Adrenal gland (tissue), 5 donors: ENCODE data around the gene CHRNA10.

Experiments
- POLR2A ChIP-seq, 2 donors: fragments of 450-650 bp; IDR thresholded peaks; one replicate each; pipeline ENCODE4 v1.6.1; 2017; ENCODE audit warnings: antibody characterized with exemption in 2 of 2, mild to moderate bottlenecking in 2 of 2, moderate library complexity in 1 of 2
- TF ChIP-seq, protein P1 (sequence below), 6 experiments: fragments of 450-650 bp in 4 of 6; fragments of 200-600 bp in 2 of 6; sonication (generic) in 1 of 6; IDR thresholded peaks; 1 replicate in 5 of 6; 2 replicates in 1 of 6; pipeline versions ENCODE4 v1.5.1 to v1.8.0; 2016 to 2021; ENCODE audit warnings: antibody characterized with exemption in 6 of 6, mild to moderate bottlenecking in 2 of 6, moderate library complexity in 1 of 6
- donor health status: DM: no; HTN: no; CAD: no.

DNA sequence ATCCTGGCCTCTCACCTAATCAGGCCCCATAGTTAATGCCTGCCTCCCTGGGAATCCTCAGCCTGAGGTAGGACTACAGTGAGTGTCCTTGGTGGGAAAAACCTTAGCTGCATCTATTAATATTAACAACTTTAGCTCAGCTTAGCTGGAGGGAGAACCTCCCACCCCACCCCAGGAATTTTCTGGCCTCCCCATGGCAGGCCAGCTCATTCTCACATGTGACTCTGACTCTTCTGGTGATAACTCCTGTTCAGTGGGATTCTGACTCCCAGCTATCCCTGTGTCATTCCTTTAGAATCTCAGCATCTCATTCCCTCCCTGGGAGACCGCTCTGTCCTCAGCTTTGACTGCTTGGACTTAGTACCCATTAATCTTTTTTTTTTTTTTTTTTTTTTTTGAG lies 43.9 kb downstream of the CHRNA10 start:
- TF ChIP-seq, protein P1, sequence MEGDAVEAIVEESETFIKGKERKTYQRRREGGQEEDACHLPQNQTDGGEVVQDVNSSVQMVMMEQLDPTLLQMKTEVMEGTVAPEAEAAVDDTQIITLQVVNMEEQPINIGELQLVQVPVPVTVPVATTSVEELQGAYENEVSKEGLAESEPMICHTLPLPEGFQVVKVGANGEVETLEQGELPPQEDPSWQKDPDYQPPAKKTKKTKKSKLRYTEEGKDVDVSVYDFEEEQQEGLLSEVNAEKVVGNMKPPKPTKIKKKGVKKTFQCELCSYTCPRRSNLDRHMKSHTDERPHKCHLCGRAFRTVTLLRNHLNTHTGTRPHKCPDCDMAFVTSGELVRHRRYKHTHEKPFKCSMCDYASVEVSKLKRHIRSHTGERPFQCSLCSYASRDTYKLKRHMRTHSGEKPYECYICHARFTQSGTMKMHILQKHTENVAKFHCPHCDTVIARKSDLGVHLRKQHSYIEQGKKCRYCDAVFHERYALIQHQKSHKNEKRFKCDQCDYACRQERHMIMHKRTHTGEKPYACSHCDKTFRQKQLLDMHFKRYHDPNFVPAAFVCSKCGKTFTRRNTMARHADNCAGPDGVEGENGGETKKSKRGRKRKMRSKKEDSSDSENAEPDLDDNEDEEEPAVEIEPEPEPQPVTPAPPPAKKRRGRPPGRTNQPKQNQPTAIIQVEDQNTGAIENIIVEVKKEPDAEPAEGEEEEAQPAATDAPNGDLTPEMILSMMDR (IDR thresholded peaks at IDR 0.05): no peak
- TF ChIP-seq POLR2A (IDR thresholded peaks at IDR 0.05): no peak
